Anterior cingulate cortex (tissue), 58 donors: Measurements from ENCODE around the gene AGTPBP1.

Source experiments
- DNase-seq, 58 donors: peaks; one replicate each; lab custom pipeline; 2025; lab: John Stamatoyannopoulos, UW

The AGTPBP1 gene

GRCh38 chr9:85559526-85559925 lies 182.2 kb downstream of the AGTPBP1 start:
- DNase-seq, result no peak

GRCh38 chr9:85554349-85554748 lies 187.4 kb downstream of the AGTPBP1 start:
- no peak for DNase-seq

- no peak for DNase-seq
These were observed 188.3 kb downstream of the AGTPBP1 start for GRCh38 chr9:85553475-85553874.

DNA sequence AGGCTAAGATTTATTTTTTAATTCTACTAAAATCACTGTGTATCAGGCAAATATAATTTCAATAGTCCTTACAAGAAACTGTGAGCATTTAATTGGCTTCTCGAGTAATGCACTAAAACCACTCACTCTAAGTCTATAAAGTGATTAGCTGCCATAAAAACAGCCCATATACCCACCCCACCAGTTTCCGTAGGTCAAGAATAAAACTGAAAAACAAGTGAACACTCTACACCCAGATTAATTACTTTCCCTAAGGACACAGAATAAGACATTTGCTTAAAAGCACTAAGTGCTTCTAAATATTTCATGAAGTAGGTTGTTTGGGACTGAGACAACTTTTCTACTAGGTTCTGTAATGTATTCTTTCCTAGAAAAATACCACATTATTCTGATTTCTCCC lies 194.2 kb downstream of the AGTPBP1 start:
- DNase-seq, result no peak

DNA sequence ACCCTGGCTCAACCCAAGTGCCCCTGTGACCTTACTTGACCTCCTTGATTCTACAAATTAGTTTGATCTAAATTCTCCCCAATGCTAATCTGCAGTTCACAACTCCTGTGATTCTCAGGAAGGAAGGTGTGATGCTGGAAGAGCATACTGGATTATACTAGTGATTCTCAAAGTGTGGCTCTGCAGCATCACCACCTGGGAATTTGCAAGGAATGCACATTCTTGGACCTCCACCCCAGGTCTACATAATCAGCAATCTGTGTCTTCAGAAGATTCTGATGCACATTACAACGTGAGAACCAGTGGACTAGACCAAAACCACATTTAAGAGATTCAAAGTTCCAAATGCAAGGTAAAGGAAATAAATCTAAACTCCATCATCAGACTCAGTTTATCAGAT lies 198.6 kb downstream of the AGTPBP1 start:
- no peak for DNase-seq

- no peak for DNase-seq
These were observed 199.9 kb downstream of the AGTPBP1 start for GRCh38 chr9:85541876-85542275.

DNA sequence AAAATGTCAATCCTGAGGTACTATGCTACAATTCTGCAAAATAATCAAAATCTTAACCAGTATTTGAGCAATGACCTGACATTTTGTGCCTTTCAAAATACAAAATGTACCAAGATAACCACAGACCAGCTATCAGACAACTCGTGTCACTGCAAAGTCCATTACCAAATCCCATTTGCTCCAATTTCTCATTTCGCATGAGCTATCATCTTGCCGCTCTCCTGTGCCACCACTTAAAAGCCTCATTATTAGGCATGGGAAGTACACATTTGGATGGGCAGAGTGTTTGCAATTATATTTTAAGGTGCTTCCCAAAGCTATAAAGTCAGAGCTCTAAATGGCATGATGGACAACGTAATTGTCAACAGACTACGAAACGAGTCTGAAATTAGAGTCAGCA lies 205.2 kb downstream of the AGTPBP1 start:
- DNase-seq, result no peak

DNA sequence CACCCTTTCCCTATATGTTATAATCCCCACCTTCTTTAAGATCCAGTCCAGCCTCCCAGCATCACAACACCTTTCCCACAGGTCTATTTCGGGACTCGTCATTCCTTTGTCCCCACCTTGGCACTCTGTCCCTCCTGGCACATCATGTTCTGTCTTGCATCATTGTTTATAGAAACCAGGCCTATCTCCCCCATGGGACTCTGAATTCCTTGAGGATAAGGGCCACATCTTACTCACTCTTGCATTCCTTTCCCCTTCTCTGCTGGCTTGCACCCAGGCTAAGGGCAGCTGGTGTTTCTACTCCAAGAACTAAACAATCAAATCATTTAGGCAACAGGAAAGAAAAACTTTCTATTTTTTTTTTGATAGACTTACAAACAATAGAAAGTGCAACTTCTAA lies 205.7 kb downstream of the AGTPBP1 start:
- DNase-seq, result no peak

DNA sequence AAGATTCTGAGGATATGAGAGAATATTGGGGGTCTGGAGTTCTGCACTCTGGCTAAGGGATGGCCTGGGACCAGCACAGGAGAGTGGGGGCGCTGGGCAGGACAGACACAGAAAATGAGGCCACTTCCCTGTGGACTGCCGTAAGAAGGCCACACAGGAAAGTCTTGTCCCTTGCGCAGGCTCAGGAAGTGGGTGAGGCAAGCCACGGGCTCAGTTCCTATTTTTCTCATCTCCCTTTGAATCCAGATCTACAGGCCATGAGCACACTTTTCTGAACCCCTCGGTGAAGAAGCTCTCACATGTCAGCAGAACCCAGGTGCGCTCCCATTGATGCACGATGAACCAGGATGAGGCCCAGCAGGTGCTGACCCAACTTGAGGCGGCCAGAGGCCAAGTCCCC lies 207.4 kb downstream of the AGTPBP1 start:
- no peak for DNase-seq

DNA sequence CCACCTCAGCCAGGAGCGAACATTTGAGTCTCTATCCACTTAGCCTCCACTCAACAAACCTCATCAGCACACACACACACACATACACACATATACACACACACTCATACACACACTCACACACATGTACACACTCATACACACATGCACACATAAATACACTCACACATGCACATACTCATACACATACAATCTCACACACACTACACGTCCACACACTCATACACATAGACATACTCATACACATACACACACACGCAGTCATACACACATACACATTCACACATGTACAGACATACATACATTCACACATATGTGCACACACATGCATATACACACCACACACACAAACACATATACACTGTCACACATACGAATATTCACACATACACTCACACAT lies 208.2 kb downstream of the AGTPBP1 start:
- DNase-seq, result no peak

GRCh38 chr9:85530721-85531120 lies 211.0 kb downstream of the AGTPBP1 start:
- no peak for DNase-seq

DNA sequence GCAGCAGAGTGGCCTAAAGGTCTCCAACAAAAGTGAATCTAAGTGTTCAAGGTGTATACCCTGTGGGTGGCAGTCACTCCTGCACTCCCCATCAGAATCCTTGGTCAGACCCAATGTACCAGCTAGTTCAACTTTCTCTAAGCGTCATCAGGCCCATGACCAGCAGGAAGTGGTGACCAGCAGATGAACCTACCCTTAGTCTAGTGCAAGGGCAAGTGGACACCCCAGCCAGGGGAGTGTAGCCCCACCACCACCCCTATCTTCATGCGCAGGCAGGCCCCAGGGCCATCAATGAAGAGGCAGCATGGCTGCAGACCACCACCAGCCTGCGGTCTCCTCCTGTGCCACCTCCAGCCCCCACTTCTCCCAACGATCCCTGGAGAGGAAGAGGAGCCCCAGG lies 213.1 kb downstream of the AGTPBP1 start:
- no peak for DNase-seq

DNA sequence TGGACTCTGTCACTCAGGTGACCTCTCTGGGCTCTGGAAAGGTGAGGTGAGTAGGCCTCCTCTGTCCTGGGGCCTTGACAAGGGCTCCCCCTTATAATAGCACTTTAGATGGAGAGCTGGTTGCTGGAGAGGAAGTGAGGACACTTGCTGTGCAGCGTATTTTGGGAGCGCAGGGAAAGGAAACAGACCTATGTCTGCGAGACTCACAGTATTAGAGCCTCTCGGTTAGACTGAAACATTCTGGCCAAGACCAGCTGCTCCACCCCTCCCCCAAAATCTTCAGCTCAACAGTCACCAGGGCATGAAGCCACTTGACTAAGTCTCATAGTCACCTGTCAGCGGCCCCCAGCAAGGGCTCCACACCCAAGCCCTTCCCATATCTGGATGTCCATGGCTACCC lies 213.6 kb downstream of the AGTPBP1 start:
- no peak for DNase-seq

DNA sequence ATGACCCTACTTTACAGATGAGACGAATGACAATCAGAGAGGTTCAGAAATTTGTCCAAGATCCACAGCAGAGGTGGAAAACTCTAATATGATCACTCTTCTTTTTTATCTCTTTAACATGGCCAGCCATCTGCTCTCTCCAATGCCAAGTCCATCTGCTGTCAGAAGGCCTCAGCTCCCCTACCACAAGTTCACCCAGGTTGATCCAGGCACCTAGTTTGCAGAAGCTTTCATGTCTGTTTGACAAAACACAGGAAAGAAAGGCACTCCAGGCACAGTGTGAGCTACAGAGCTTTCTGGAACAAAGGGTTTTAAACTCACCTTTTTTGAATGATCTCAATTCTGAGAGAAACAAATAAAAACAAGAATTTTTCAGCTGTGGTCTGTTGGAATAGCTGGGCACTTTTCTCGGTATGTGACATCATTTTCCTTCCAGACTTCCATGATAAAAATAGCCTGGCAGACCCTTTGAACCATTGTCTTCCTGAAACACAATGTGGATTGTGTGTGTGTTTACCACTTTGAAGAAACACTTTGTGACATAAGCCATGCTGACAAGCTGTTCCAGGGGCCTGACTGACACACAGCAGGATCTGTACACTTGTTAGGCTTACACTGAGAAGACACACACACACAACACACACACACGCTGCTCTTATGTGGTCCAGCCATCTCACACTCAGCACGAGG lies 214.3 kb downstream of the AGTPBP1 start:
- DNase-seq, result peak in 43 of 58 donors; percentile 5 to 93 (median 48)

DNA sequence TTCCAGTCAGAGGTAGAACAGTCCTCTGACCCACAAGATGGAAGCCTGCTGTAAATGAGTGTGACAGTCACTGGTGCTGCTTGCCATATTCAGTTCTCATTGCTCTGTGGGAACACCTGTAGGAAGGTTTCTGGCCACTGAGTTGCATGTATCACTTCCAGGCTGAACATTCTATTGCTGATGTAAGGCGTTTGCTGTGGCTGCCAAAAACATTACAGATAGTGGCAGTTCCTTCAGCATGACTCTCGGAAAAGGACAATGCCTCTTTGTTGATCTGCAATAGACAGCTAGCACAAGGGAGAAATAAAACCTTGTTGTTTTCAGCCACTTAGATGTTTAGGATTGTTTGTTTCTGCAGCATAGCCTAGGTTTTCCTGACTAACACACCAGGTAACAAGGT lies 217.2 kb downstream of the AGTPBP1 start:
- peak in 20 of 58 donors; percentile 7 to 76 (median 27) for DNase-seq

- DNase-seq, result peak in 1 of 58 donors; percentile 36
These were observed 218.6 kb downstream of the AGTPBP1 start for GRCh38 chr9:85523202-85523601.

- peak in 51 of 58 donors; percentile 10 to 79 (median 55) for DNase-seq
These were observed 219.2 kb downstream of the AGTPBP1 start for GRCh38 chr9:85522459-85523092.

DNA sequence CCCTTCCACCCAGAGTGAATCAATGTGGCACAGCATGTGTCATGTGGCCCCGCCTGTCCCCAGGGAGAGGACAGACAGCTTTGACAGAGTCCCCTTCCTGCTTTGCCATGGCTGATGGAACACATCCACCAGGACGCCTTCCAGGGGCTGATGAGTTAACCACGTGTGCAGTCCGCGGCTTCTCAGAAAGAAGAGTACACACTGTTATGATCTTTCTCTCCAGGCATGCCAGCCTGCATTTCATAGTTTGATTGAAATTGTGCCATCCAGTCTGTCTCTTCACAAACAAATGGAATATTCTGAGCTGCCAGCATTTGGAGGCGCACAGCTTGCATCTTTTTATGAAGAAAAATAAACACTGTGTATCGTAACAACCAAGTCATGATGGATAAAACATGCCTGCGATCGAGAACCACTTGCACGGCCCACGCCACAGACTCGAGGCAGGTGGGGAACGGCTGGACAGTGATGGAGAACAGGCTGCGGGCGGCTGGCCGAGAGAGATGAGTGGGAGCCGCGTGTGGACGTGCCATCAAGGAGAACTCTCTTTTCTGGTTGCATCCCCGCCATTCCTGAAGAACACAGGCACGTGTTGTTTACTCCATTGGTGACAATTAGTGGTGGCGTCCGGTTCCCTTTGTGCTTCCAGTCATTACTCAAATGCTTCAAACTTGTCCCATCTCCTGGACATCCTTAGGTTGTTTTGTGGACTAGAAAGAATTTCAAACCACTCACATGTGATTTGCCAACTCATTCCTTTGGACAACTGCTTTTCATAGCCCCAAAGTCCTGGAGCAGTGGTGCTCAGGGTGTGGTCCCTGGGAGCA lies 220.2 kb downstream of the AGTPBP1 start:
- DNase-seq, result peak in 55 of 58 donors; percentile 14 to 88 (median 67)

- DNase-seq, result no peak
These were observed 224.6 kb downstream of the AGTPBP1 start for GRCh38 chr9:85516976-85517637.

DNA sequence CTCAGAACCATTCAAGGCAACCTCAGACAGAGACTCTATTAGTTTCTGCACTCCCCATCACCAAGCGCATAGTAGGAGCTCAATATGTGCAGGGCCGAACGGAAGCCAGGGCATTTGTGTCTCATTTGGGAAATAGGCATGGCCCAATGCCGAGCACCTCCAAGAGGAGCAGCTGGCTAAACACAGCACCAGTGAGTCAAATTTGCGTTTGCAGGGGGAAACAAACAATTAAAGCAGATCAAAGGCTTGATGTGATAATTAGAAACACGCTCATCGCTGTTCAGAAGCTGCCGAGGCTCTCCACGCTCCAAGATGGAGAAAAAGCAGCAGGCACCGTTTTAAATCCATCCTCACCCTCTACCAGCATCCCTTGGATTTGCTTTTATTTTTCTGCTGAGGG lies 225.3 kb downstream of the AGTPBP1 start:
- DNase-seq, result no peak

DNA sequence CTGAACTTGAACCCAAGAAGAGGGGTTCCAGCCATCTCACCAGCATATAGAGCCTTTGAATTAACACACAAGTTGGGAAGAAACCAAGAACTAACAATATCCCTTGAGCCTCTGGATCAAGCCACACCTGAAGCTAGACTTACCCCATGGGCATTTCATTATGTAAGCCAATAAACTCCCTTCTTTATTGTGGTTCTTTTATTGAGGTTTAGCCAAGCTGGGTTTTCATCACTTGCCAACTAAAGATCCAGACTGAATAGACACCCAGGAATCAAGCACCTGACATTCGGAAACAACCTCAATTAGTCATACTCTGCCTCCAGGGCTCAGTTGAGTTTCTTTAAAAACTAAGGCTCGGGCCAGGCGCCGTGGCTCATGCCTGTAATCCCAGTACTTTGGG lies 226.7 kb downstream of the AGTPBP1 start:
- no peak for DNase-seq
